ENCODE results near the gene LRP8.

- TF ChIP-seq CTCF (conservative IDR thresholded peaks at IDR 0.05; ENCODE audit: low read depth in 2 of 2) (no peak), REST (IDR thresholded peaks at IDR 0.05; ENCODE audit: unreplicated experiment) (no peak), EZH2 (IDR thresholded peaks at IDR 0.05; ENCODE audit: low read depth, unreplicated experiment) (no peak), POLR2AphosphoS5 (IDR thresholded peaks at IDR 0.05; ENCODE audit: low read depth) (no peak), CREB1 (CRISPR knock-in tag; IDR thresholded peaks at IDR 0.05; ENCODE audit: low read depth) (no peak), ETS1 (IDR thresholded peaks at IDR 0.05) (no peak), JUNB (IDR thresholded peaks at IDR 0.05; ENCODE audit: unreplicated experiment) (no peak), ZNF331 (CRISPR knock-in tag; IDR thresholded peaks at IDR 0.05; ENCODE audit: low read depth) (no peak), EZH2phosphoT487 (IDR thresholded peaks at IDR 0.05; ENCODE audit: unreplicated experiment) (no peak), STAT1 (IDR thresholded peaks at IDR 0.05; ENCODE audit: unreplicated experiment) (no peak)
Observed at GRCh38 chr1:53331446-53332185, 3.7 kb upstream of the LRP8 start.
